HepG2 (cell line): Measurements from ENCODE around the gene AP2S1.

Experiments
- FOXC1 ChIP-seq: sonication (generic); formaldehyde crosslinking; IDR thresholded peaks from 2 replicates; pipeline ENCODE4 v1.8.0; 2022; ENCODE audit warnings: mild to moderate bottlenecking, missing genetic modification reagents, borderline replicate concordance
- HDAC1 ChIP-seq: sonication (generic); formaldehyde crosslinking; IDR thresholded peaks from 2 replicates; pipeline ENCODE4 v1.5.1; 2020; ENCODE audit warnings: mild to moderate bottlenecking, missing genetic modification reagents
- HNRNPUL1 ChIP-seq: fragments of 200-400 bp; formaldehyde crosslinking; IDR thresholded peaks from 2 replicates; pipeline ENCODE4 v1.6.1; 2017; ENCODE audit warnings: low read depth, mild to moderate bottlenecking, low read length, moderate library complexity
- ONECUT2 ChIP-seq: sonication (generic); formaldehyde crosslinking; IDR thresholded peaks from 2 replicates; pipeline ENCODE4 v1.4.0; 2020; ENCODE audit warnings: missing genetic modification reagents
- POLR2A ChIP-seq, 2 experiments: IDR thresholded peaks; 2 replicates each; pipeline ENCODE4 v1.6.1; 2011; ENCODE audit warnings: low read depth in 2 of 2, low read length in 2 of 2, mild to moderate bottlenecking in 1 of 2, moderate library complexity in 1 of 2; ENCODE audit not compliant: insufficient read depth in 1 of 2
- ZBTB1 ChIP-seq: sonication (generic); formaldehyde crosslinking; IDR thresholded peaks from 2 replicates; pipeline ENCODE4 v1.4.0; 2020; ENCODE audit warnings: missing genetic modification reagents, borderline replicate concordance
- ZNF235 ChIP-seq: sonication (generic); formaldehyde crosslinking; IDR thresholded peaks from 2 replicates; pipeline ENCODE4 v1.8.1; 2023; ENCODE audit warnings: mild to moderate bottlenecking, missing genetic modification reagents, borderline replicate concordance
- TF ChIP-seq, protein P1 (sequence below): IDR thresholded peaks from 2 replicates; pipeline ENCODE4 v1.6.1; 2012; ENCODE audit warnings: inconsistent platforms
- TF ChIP-seq, protein P2 (sequence below): sonication (generic); formaldehyde crosslinking; IDR thresholded peaks from 2 replicates; pipeline ENCODE4 v1.8.1; 2023; ENCODE audit warnings: mild to moderate bottlenecking, missing genetic modification reagents
- TF ChIP-seq, protein P3 (sequence below): sonication (generic); formaldehyde crosslinking; IDR thresholded peaks from 2 replicates; pipeline ENCODE4 v1.5.0; 2020; ENCODE audit warnings: mild to moderate bottlenecking, missing genetic modification reagents, moderate library complexity

DNA sequence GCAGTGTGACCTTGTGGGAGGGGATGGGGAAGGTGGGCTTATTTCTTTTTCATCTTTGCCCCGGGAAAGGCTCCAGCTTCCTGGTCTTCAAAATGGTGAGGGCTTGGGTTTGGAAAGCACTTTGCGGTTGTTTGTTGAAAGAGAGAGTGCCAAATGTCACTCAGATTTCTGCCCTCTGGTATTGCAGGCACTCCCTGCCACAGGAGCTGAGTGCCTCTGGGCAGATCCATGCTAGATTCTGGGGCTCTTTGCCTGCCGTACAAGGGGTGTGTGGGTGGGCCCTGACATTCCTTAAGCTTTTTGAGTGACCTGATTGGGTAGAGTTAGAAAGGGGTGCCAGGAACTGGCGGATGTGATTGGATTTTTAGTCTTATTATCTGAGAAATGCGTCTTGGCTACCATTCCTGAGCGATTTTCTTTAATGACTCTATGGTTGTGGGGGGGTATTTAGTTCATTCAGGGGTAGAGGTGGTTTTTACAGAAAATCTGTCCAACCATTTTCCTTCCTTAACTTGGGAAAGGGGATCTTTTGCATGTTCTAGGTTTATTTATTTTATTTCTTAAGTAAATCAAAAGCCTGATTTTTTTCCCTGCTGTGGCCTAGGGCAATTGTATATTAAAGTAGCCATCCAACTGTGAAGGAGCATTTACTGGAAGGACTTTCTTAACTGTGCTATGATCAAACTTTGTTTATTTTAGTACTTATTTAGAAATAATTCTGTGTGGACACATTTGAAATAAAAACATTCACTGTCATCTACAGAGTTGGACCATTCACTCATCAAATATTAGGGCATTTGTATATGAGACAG is 13.4 kb upstream of the AP2S1 start:
- TF ChIP-seq ZNF235 (CRISPR knock-in tag) = no peak
- TF ChIP-seq ZBTB1 (CRISPR knock-in tag) = no peak
- no peak for TF ChIP-seq ONECUT2 (CRISPR knock-in tag)
- no peak for TF ChIP-seq POLR2A (IDR thresholded peaks at IDR 0.05; ENCODE audit: insufficient read depth in 1 of 2, low read depth in 2 of 2, low read length in 2 of 2)
- TF ChIP-seq FOXC1 (CRISPR knock-in tag) = no peak
- TF ChIP-seq HNRNPUL1 = no peak
- TF ChIP-seq, protein P1, sequence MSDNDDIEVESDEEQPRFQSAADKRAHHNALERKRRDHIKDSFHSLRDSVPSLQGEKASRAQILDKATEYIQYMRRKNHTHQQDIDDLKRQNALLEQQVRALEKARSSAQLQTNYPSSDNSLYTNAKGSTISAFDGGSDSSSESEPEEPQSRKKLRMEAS = no peak
- TF ChIP-seq, protein P2, sequence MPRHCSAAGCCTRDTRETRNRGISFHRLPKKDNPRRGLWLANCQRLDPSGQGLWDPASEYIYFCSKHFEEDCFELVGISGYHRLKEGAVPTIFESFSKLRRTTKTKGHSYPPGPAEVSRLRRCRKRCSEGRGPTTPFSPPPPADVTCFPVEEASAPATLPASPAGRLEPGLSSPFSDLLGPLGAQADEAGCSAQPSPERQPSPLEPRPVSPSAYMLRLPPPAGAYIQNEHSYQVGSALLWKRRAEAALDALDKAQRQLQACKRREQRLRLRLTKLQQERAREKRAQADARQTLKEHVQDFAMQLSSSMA = no peak
- TF ChIP-seq HDAC1 (CRISPR knock-in tag) = no peak
- TF ChIP-seq, protein P3, sequence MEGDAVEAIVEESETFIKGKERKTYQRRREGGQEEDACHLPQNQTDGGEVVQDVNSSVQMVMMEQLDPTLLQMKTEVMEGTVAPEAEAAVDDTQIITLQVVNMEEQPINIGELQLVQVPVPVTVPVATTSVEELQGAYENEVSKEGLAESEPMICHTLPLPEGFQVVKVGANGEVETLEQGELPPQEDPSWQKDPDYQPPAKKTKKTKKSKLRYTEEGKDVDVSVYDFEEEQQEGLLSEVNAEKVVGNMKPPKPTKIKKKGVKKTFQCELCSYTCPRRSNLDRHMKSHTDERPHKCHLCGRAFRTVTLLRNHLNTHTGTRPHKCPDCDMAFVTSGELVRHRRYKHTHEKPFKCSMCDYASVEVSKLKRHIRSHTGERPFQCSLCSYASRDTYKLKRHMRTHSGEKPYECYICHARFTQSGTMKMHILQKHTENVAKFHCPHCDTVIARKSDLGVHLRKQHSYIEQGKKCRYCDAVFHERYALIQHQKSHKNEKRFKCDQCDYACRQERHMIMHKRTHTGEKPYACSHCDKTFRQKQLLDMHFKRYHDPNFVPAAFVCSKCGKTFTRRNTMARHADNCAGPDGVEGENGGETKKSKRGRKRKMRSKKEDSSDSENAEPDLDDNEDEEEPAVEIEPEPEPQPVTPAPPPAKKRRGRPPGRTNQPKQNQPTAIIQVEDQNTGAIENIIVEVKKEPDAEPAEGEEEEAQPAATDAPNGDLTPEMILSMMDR = no peak
